ENCODE measurements around the gene RNU1-1.
"Not testable (repeated sequence)": the region's sequence is repeated elsewhere in the genome, so short reads cannot be mapped to it uniquely, and the experiment has no call there.

Gene RNU1-1

DNA sequence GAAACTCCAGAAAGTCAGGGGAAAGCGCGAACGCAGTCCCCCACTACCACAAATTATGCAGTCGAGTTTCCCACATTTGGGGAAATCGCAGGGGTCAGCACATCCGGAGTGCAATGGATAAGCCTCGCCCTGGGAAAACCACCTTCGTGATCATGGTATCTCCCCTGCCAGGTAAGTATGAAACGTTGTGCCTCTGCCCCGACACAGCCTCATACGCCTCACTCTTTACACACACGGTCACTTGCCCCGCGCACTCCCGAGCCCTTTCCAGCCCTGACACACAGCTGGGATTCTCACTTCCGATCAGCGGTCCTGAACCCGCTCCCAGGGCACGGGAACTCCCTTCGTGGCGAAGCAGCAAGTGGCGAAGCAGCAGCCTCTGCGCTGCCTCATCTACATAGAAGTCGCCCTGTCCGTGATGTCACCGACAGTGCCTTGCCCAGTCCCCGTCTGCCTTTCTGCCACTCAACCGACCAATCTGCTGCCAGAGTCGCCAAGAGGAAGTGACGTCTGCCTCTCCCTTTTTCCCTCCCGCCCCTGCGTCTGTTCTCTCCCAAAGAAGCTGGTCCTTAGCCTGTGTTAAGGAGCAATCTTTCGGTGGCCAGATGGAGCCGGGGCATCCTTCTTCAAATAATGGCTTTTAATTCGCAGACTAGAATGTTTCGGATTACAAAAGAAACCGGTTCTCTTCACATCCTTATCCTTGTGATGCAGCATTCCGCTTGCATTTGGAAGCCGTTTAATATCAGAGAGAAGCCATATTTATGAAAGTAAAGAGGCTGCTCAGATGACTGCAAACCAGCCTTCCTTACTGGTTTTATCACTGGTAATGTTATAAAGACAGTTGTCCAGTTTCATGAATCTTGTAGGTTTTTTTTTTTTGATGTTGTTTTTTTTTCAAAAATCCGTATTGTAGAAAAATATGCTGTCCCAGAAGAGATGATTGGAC lies at the start of gene RNU1-1:
RNU1-1 (minus strand) TSS at position 179 of the 949 bp plus-strand sequence.
- DNase-seq (ENCODE audit: low spot score): peak; percentile 87

DNA sequence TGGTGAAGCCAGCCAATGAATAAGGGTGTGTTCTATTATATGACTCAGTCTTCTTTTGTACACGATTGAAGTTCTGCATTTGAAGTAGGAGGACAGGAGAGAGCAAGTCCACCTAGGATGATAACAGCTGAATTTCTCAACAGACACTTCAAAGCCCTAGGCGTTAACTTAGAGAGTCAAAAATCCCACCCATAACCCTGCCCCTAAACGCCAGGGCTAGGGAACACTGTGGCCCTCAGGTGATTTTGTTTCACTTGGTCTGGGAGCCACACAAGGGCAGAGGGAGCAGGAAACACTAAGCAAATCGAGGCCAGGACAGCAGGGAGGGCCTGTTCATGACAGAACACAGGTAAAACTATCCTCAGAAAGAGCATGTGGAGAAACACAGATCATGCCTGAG lies 47.0 kb upstream of the RNU1-1 start:
- DNase-seq (ENCODE audit: low spot score): not testable (repeated sequence)

DNA sequence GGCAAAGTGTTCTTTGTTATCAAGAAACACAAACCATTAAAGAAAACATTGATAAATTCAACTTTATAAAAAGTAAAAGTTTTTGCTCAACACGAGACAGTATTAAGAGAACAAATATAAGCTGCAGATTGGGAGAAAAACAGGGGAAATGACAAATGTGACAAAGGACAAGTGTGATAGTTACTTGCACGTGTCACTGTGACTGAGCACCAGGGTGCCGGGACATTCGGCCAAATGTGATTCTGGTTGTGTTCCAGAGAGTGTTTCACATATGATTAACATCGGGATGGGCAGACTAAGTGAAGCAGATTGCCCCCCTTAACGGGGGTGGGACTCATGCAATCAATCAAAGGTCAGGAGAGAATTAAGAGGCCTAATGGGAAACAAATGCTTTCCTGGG lies 46.4 kb upstream of the RNU1-1 start:
- DNase-seq (ENCODE audit: low spot score): not testable (repeated sequence)

DNA sequence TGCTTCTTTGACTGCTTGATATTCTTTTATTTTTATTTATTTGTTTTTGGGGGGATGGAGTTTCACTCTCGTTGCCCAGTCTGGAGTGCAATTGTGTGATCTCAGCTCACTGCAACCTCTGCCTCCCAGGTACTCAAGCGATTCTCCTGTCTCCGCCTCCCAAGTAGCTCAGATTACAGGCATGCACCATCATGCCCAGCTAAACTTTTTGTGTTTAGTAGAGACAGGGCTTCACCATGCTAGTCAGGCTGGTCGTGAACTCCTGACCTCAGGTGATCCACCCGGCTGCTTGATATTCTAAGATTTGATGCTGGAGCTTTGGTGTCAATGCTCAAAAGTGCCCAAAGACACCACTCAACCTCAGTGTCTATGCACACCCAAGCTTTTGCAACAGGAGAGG lies 45.6 kb upstream of the RNU1-1 start:
- not testable (repeated sequence) for DNase-seq (ENCODE audit: low spot score)

DNA sequence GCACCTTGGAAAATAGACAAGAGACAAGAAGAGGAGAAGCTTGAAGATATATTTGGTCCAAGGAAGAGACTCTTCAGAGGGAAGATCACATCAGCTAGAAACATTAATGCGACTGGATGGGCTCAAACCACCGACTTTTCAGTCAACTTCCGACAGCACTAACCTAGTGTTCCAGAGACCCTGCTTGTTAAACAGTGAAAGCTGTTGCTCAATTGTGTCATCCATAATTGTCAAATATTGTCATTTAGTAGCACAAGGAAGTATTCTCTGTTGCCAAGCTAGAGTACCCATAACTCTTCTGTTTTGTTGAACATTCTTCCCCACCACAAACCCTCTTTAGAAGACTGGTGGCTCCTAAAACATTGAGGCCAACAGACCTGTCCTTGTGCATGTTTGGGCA lies 42.9 kb upstream of the RNU1-1 start:
- DNase-seq (ENCODE audit: low spot score): not testable (repeated sequence)

DNA sequence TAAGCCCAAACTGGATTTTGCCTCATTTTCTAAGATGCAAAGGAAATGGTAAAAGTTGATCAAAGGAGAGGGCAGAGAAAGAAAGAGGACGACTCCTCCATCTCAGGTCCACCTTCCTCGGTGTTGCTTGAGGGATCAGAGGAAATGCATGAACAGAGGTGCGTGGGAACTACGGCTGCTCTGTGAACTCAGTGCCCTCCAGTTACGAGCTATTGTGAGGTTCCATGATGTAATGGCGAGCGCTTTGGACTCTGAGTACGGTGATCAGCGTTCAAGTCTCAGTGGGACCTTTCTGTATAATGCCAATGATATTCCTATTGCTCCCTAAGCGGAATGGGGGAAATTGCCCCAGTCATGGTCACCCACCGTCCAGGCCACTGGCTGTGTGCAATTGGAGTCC lies 39.2 kb upstream of the RNU1-1 start:
- not testable (repeated sequence) for DNase-seq (ENCODE audit: low spot score)

DNA sequence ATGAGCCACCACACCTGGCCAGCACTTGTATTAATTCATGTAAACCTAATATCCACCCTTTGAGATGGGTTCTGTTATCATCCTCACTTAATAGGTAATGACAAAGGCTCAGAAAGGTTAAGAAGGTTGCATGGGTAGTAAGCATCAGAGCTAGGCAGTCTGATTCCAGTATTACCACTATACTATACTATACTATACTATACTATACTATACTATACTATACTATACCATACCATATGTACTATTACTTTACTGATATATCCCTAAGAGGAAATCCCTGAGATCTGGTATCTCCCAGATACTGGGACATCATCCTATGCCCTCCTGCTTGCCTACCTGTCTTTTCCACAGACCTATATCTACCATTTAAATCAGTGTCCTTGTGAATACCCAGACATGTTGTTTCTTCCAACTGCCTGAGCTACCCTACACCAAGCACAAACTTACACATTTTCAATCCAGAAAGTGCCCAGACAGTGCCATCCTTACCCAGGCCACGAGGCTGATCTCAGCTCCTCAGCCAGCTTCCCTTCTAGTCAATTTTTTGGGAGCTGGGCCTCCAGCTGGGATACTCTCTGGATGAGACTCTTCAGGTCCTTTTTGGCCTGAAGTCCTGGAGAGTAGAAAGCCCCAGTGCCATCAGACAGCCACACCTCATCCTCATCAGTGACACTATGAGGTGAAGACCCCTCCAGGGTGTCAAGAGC lies 36.3 kb upstream of the RNU1-1 start:
- not testable (repeated sequence) for DNase-seq (ENCODE audit: low spot score)

DNA sequence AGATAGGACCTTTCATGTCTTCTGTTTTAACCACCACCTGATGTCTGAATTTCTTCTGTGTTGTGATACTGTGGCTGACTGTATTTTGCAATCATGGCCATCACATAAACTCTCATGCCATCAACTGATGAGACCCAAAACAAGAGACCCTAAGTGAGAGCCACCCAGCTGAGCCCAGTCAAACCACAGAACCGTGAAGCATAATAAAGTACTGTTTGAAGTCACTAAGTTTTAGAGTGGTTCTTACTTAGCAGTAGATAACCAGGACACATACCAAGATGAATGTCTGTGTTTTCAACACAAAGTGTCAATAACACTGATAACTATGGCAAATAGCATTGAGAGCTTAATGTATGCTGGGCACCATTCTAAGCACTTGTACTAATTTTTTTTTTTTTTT lies 35.5 kb upstream of the RNU1-1 start:
- DNase-seq (ENCODE audit: low spot score): not testable (repeated sequence)

DNA sequence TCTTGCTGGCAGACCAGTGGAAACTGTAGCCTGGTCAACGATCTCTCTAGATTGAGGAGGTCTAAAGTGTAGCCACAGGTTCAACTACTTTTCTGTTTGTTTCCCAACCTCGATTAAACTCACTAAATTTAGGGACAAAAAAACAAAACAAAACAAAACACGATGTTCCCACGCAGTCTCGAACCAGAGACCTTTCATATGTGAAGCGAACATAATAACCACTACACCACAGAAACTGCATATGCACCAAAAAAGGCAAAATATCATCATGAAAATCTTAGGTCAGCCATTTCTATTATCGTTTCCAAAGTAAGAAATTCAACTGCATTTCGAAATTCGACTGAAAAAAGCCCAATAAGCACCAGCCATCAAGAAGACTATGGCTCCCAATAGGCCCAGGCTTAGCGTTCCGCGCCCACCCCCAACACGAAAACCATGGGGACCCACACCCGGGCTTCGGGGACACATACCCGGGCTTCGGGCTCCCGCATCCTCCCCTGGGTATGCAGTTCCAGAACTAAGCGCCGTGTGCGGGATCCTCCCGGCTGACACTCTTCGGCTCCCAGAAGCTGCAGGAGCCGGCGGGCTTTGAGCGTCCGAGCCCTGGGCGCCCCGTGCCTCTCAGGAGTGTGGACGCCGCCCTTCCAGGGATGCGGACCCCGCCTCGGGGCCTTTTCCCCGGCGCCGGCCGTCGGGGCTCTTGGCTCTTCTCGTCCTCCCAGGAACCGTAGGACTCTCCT lies 33.6 kb upstream of the RNU1-1 start:
- not testable (repeated sequence) for DNase-seq (ENCODE audit: low spot score)

DNA sequence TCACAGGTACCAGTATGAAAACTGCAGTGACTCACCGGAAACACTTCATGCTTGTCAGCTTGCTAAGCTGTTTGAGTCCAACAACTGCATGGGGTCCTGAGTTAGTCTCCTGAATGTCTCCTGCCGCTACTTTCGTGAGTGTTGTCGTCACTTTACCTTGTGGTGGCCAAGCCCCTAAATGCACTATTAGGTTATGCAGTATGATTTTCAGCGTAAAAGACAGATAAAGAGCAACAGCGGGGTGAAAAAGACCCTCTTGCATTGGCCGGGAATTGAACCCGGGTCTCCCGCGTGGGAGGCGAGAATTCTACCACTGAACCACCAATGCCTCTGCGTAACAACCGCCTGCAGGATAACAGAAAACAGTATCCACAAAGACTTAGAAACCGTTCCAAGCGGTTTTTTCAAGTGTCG lies 31.6 kb upstream of the RNU1-1 start:
- not testable (repeated sequence) for DNase-seq (ENCODE audit: low spot score)

DNA sequence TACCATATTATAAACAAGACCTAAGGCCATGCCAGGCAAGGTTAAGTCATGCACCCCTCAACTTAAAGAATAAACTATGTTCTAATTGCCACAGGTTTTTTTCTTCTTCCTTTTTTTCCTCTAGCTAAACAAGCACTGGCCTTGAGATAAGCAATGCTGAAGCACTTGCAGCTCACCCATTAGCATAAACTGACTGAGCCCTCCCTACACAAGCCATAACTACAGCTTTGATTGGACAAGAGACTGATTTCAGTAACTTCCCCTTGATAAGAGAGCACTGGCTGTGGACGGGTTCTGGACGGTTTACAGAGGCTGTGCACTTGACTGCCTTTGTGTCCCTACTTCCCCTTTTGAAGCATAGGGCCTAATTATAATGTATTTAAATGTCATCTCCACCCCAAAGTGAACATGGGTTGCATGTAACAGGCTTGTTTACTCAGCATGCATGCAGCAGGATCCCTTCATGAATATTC lies 26.4 kb upstream of the RNU1-1 start:
- not testable (repeated sequence) for DNase-seq (ENCODE audit: low spot score)

DNA sequence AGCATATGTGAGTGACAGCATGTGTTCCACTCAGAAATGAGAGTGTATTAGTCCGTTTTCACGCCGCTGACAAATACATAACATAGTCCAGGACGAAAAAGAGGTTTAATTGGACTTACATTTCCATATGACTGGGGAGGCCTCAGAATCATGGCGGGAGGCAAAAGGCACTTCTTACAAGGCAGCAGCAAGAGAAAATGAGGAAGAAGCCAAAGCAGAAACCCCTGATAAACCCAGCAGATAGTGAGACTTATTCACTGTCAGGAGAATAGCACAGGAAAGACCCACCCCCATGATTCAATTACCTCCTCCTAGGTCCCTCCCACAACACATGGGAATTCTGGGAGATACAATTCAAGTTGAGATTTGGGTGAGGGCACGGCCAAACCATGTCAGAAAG lies 23.4 kb upstream of the RNU1-1 start:
- not testable (repeated sequence) for DNase-seq (ENCODE audit: low spot score)

DNA sequence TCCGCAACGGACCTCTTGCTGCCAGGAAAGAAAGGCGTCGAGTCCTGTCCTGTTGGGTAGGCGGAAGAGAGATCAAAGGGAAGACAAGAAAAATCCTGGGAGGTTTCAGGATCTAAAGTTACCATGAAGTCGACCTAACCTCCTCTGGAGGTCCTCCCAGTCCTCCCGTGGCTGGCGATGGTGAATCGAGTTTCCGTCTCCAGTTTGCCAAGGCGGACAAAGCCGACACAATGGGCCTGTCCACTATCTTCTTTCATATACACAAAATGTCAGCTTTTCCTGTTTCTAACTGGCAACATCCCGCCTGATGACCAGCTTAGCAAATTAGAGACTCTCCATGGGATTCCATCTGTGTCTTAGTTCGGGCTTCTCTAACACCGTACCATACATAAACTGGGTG lies 22.7 kb upstream of the RNU1-1 start:
- DNase-seq (ENCODE audit: low spot score): not testable (repeated sequence)

DNA sequence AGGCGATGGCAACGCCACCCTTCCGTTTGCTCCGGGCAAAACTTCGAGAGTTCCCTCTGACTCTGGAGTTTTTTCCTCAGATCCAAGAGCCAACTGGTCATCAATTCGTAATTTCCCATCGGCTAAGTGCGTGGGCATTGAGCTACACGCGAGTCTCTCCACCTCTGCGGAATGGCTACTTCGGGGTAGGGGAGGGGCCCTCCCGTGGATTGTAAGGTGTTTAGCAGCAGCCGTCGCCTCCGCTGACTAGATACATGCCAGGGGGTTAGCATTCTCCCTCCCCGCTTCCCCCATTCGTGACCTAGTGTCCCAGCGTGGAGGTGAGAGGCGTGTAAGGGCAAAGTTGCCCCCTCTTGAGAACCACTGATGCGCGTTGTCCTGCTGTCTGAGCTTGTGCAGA lies 21.8 kb upstream of the RNU1-1 start:
- not testable (repeated sequence) for DNase-seq (ENCODE audit: low spot score)

DNA sequence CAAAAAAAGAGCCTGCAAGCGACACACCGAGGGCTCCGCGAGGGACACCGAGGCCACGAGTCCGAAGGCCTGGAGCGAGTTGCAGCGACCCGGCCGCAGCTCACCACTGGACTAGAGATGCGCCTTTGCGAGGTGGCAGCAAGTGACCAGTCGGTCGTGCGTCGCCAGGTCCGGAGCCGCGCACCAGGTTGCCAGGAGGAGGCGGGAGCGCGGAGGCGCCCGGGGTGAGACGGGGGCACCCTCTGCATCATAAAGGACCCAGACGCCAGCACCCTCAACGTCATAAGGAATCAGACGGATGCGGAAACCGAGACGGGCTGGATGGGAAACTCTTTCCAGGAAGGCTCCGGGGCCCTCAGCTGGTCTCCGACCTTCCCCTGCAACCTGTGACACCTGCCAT lies 21.4 kb upstream of the RNU1-1 start:
- not testable (repeated sequence) for DNase-seq (ENCODE audit: low spot score)

DNA sequence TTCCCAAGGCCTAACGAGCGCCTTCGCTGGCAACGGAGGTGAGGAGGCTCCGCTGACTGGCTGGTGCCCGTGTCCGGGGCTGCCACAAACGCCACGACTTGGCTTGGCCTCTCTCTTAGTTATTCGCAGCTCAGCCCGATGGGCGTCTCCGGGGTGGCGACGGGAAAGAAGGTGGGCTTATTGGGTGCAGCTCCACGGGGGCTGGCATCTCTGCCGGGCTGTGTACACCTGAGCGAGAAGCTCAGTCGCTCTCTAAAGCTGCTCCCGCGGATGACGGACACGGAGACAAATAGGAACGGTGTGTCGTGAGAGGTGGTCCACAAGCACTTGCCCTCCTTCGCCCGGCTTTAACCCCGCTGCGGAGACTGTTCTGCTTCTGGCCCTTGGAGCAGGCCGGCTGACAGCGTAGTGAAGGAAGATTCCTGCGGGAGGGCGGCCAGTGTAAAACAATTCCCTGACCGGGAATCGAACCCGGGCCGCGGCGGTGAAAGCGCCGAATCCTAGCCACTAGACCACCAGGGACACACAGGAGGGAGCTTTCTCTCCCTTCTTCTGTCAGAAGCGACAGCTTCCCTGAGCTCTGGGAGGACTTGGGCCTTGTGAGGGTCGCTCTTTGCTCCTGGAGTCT lies 20.9 kb upstream of the RNU1-1 start:
- not testable (repeated sequence) for DNase-seq (ENCODE audit: low spot score)

DNA sequence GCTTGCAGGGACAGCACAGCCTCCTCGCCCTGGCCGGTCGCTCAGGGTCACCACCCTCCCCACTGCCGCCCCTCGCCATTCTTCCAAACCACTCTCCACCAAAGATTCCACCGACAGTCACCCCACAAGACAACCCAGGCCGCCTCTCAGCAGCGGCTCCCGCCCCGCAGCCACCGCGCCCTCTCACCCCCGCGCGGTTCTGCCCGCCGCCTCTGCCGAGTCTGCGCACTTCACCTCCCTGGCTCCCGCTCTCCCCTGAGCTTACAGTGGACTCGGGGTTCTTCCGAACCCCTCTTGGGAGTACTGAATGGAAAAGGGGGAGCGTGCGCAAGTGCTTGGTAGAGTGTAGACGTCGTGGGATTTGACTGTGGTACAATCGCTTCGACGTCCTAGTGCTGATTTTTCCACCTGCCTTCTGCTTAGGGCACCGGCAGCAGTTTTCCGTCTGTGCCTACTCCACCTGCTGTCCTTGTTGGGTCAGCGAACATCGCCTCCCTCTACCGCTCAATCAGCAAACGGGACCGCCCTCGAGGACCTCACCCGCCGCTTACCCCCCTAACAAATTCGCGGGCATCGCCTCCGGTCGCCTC lies 20.2 kb upstream of the RNU1-1 start:
- DNase-seq (ENCODE audit: low spot score): not testable (repeated sequence)

DNA sequence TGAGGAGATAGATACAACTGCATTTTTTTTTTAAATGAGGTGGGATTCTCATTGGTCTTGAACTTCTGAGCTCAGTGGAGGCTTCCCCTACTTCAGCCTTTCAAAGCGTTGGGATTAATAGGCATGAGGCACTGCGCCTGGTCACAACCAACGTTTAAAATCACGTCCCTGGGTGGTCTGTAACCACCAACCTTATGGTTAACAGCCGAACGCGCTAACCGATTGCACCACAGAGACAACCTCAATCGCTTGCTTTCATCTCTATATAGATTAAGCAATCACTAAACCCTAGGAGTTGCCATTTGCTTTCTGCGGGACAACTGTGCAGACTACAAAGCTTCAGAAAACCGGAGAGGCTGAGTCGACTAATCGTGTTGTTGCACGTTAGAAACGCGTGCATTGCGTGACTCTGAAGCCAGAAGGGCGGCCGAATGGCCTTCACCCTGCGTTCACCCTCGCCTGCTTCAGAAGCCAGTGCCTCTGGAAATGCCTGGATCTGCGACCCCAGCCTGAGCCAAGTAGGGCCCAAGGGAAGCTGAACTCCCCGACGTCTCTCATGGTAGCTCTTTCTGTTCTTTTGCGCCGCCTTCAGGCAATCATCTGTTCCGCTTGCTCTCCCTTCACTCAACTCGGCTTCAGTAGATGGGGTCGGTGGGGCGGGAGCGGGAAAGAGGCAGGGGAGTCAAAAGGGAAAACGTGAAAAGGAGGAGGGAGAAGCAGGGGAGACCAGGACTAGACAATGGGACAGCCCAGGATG lies 18.3 kb upstream of the RNU1-1 start:
- not testable (repeated sequence) for DNase-seq (ENCODE audit: low spot score)

DNA sequence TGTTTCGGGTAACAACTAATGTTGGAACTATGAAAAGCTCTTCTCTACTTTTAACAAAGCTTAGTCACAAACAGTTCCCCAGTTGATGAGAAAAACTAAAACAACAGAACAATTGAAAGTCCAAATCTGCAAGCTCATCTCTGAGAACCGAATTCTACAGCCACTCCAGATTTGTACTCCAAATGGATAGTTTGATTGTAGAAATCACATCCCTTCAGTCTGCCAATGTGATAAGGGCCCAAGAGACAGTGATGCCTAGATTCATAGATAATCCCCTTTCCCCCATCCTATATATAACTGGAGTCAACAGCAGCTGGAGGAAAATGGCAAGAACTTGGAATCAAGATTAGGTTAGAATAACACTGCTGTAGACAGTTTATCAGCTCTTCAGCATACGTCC lies 14.3 kb upstream of the RNU1-1 start:
- DNase-seq (ENCODE audit: low spot score): not testable (repeated sequence)

DNA sequence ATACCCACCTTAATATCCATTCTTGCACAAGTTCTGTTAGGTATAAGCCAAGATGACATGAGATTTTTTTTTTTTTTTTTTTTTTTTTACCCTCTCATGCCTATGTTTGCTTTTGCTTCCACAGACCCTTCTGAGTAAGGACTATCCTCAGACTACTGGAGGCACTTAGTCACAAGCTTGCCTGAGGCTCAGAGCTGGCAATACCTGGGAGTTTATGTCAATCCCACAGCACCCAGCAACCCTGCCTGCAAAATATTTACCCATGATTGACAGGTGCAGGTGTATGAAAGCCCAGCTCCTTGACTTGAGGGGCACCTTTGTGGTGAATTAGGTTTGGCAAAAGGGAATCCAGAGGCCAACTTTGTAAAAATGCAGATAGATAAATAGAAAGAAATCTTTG lies 11.7 kb upstream of the RNU1-1 start:
- DNase-seq (ENCODE audit: low spot score): not testable (repeated sequence)

Measured in left forelimb (tissue), 1 donor.